Effector CD4-positive, alpha-beta T cell (primary cell): ENCODE results near the gene IL4R.
A peak's percentile ranks its signal among the peaks of the same experiment; 100 is the strongest.

Experiments used
- DNase-seq: peaks from one replicate; pipeline ENCODE4 v3.0.0-alpha.2; 2020

The IL4R gene

GRCh38 chr16:27361987-27362386 is 48.2 kb downstream of the IL4R start:
- no peak for DNase-seq

GRCh38 chr16:27362570-27363245 is 48.9 kb downstream of the IL4R start:
- DNase-seq, result no peak

- DNase-seq, result no peak
Measured at GRCh38 chr16:27363246-27363632, 49.5 kb downstream of the IL4R start.

GRCh38 chr16:27363797-27364196 is 50.0 kb downstream of the IL4R start:
- no peak for DNase-seq

- DNase-seq, result no peak
Measured at GRCh38 chr16:27364493-27365141, 50.8 kb downstream of the IL4R start.

GRCh38 chr16:27365142-27366089 is 51.6 kb downstream of the IL4R start:
- no peak for DNase-seq

- no peak for DNase-seq
Measured at GRCh38 chr16:27366687-27367460, 53.1 kb downstream of the IL4R start.

GRCh38 chr16:27367461-27368357 is 53.9 kb downstream of the IL4R start:
- DNase-seq, result peak; percentile 87

GRCh38 chr16:27368358-27368722 is 54.6 kb downstream of the IL4R start:
- DNase-seq, result no peak

GRCh38 chr16:27369806-27370205 is 56.0 kb downstream of the IL4R start:
- no peak for DNase-seq

GRCh38 chr16:27370318-27370717 is 56.5 kb downstream of the IL4R start:
- no peak for DNase-seq

GRCh38 chr16:27373312-27373711 is 59.5 kb downstream of the IL4R start:
- no peak for DNase-seq

GRCh38 chr16:27374221-27374803 is 60.5 kb downstream of the IL4R start:
- no peak for DNase-seq

GRCh38 chr16:27374804-27375425 is 61.1 kb downstream of the IL4R start:
- DNase-seq, result no peak

GRCh38 chr16:27377666-27378485 is 64.1 kb downstream of the IL4R start:
- no peak for DNase-seq

GRCh38 chr16:27378871-27379481 is 65.2 kb downstream of the IL4R start:
- no peak for DNase-seq

GRCh38 chr16:27379919-27380318 is 66.1 kb downstream of the IL4R start:
- DNase-seq, result no peak

GRCh38 chr16:27381236-27381635 is 67.5 kb downstream of the IL4R start:
- DNase-seq, result no peak
